HepG2 (cell line): Measurements from ENCODE around the gene KANSL3. TPM values are rescaled to one million over a fixed set of nuclear protein-coding genes. Genes with fewer than 3 reads are reported as not detected.

Experiments
- ATF7 ChIP-seq, 2 experiments: fragments of 450-650 bp in 1 of 2; sonication (generic) in 1 of 2; formaldehyde crosslinking in 1 of 2; IDR thresholded peaks; 2 replicates each; pipeline versions ENCODE4 v1.4.0 to v1.6.1; 2016 to 2020; ENCODE audit warnings: antibody characterized with exemption in 1 of 2, mild to moderate bottlenecking in 1 of 2, missing genetic modification reagents in 1 of 2
- ATM ChIP-seq: fragments of 450-650 bp; IDR thresholded peaks from 2 replicates; pipeline ENCODE4 v1.7.1; 2017; ENCODE audit warnings: mild to moderate bottlenecking, borderline replicate concordance
- CHCHD3 ChIP-seq: sonication (generic); formaldehyde crosslinking; IDR thresholded peaks from 2 replicates; pipeline ENCODE4 v1.8.0; 2022; ENCODE audit warnings: mild to moderate bottlenecking, missing genetic modification reagents, moderate library complexity
- CSRNP1 ChIP-seq: sonication (generic); formaldehyde crosslinking; IDR thresholded peaks from 2 replicates; pipeline ENCODE4 v1.8.1; 2023; ENCODE audit warnings: mild to moderate bottlenecking, missing genetic modification reagents
- ELK4 ChIP-seq: sonication (generic); formaldehyde crosslinking; IDR thresholded peaks from 2 replicates; pipeline ENCODE4 v1.9.0; 2021; ENCODE audit warnings: missing genetic modification reagents, borderline replicate concordance
- HNF1A ChIP-seq, 2 experiments: sonication (generic) in 1 of 2; formaldehyde crosslinking in 1 of 2; IDR thresholded peaks; 2 replicates each; pipeline versions ENCODE4 v1.4.0 to v1.6.1; 2016 to 2020; ENCODE audit warnings: borderline replicate concordance in 1 of 2, low read depth in 1 of 2, mild to moderate bottlenecking in 1 of 2, missing genetic modification reagents in 1 of 2
- JUND ChIP-seq: sonication (generic); formaldehyde crosslinking; IDR thresholded peaks from 2 replicates; pipeline ENCODE4 v1.8.0; 2022; ENCODE audit warnings: mild to moderate bottlenecking, missing genetic modification reagents
- KAT7 ChIP-seq: IDR thresholded peaks from 2 replicates; pipeline ENCODE4 v1.6.1; 2018; ENCODE audit warnings: borderline replicate concordance, missing compliant biosample characterization
- KLF15 ChIP-seq: sonication (generic); formaldehyde crosslinking; IDR thresholded peaks from 2 replicates; pipeline ENCODE4 v1.8.1; 2023; ENCODE audit warnings: borderline replicate concordance, mild to moderate bottlenecking, inconsistent platforms, missing genetic modification reagents, mixed read lengths
- ONECUT2 ChIP-seq: sonication (generic); formaldehyde crosslinking; IDR thresholded peaks from 2 replicates; pipeline ENCODE4 v1.4.0; 2020; ENCODE audit warnings: missing genetic modification reagents
- PAX8 ChIP-seq: sonication (generic); formaldehyde crosslinking; IDR thresholded peaks from 2 replicates; pipeline ENCODE4 v1.8.0; 2022; ENCODE audit warnings: mild to moderate bottlenecking, missing genetic modification reagents, borderline replicate concordance
- TFE3 ChIP-seq: IDR thresholded peaks from 2 replicates; pipeline ENCODE4 v1.6.1; 2016
- ZFP41 ChIP-seq: sonication (generic); formaldehyde crosslinking; IDR thresholded peaks from 2 replicates; pipeline ENCODE4 v1.4.0; 2020; ENCODE audit warnings: mild to moderate bottlenecking, missing genetic modification reagents, borderline replicate concordance
- ZNF10 ChIP-seq: sonication (generic); formaldehyde crosslinking; IDR thresholded peaks from 2 replicates; pipeline ENCODE4 v1.4.0; 2020; ENCODE audit warnings: mild to moderate bottlenecking, low read depth, missing genetic modification reagents, borderline replicate concordance
- ZNF556 ChIP-seq: sonication (generic); formaldehyde crosslinking; IDR thresholded peaks from 2 replicates; pipeline ENCODE4 v1.4.0; 2020; ENCODE audit warnings: mild to moderate bottlenecking, missing genetic modification reagents, borderline replicate concordance
- polyA plus RNA-seq, 8 experiments: library from polyadenylated mRNA; depleted of rRNA in 3 of 8; stranded (reverse) in 7 of 8; unstranded in 1 of 8; fragments of >200 nt; fragmentation: Illumina TruSeq in 4 of 8; extraction: Trizol in 4 of 8; gene quantifications; 2 replicates each; pipeline versions ENCODE4 v1.2.1 to v1.2.3, GENCODE V29; 2011 to 2016; ENCODE audit warnings: low read depth in 4 of 8, missing spikeins in 1 of 8, mixed read lengths in 1 of 8; ENCODE audit not compliant: insufficient read depth in 1 of 8
- total RNA-seq, 5 experiments: library from RNA; depleted of rRNA; stranded (reverse); fragments of >200 nt; fragmentation: Illumina TruSeq; extraction: Trizol; gene quantifications; 2 replicates each; pipeline ENCODE4 v1.2.3, GENCODE V29; 2016; ENCODE audit warnings: low read depth in 1 of 5

The KANSL3 gene
- total and polyA plus RNA-seq, 2 of the 13 experiments (the other 11 are each of a cell fraction or from before 2014, with no cell fraction given), result 20.8 to 37.3 TPM

GRCh38 chr2:96556441-96557330 is 81.4 kb downstream of the KANSL3 start (continued):
- TF ChIP-seq HNF1A (IDR thresholded peaks at IDR 0.05; ENCODE audit: low read depth) (no peak; the same call in 1 of the 2 replicates), HNF1A (CRISPR knock-in tag; IDR thresholded peaks at IDR 0.05; ENCODE audit: borderline replicate concordance) (peak; percentile 74; the same call in 1 of the 2 replicates), CHCHD3 (peak; percentile 77; the same call in 1 of the 2 replicates), KAT7 (CRISPR knock-in tag) (no peak), ONECUT2 (peak; percentile 47; the same call in 1 of the 2 replicates), ZNF556 (peak; percentile 81), ATM (no peak), ATF7 (IDR thresholded peaks at IDR 0.05) (peak; percentile 90), ATF7 (CRISPR knock-in tag; IDR thresholded peaks at IDR 0.05) (no peak; the same call in 1 of the 2 replicates), TFE3 (CRISPR knock-in tag) (peak; percentile 91), ZNF10 (CRISPR knock-in tag) (no peak), JUND (CRISPR knock-in tag) (peak; percentile 98), PAX8 (CRISPR knock-in tag) (no peak), CSRNP1 (CRISPR knock-in tag) (peak; percentile 85), KLF15 (no peak), ELK4 (CRISPR knock-in tag) (no peak), ZFP41 (CRISPR knock-in tag) (peak; percentile 59; the same call in 1 of the 2 replicates)
